Stimulated activated CD8-positive, alpha-beta memory T cell treated with anti-CD3 and anti-CD28 coated beads, Interleukin-12 subunit alpha, Interleukin-12 subunit beta, amount 100 ng/mL, for 1 hour (primary cell): ENCODE measurements around the gene C5AR1.
"Not testable (repeated sequence)": the region's sequence is repeated elsewhere in the genome, so short reads cannot be mapped to it uniquely, and the experiment has no call there.

Source experiments
- DNase-seq: peaks from one replicate; pipeline ENCODE4 v3.0.0-alpha.2; 2020; ENCODE audit warnings: low read depth

Gene C5AR1

GRCh38 chr19:47331931-47332547 is 22.4 kb downstream of the C5AR1 start, which contains the start of gene C5AR2:
TSS of gene C5AR2 (plus strand) at chr19:47332175. CDS start at chr19:47340800, 8,625 bp downstream.
- no peak for DNase-seq

- DNase-seq = not testable (repeated sequence)
These were observed 27.4 kb downstream of the C5AR1 start for GRCh38 chr19:47336765-47337718.

GRCh38 chr19:47339196-47339880 is 29.7 kb downstream of the C5AR1 start:
- no peak for DNase-seq

GRCh38 chr19:47340477-47341208 is 31.0 kb downstream of the C5AR1 start:
- no peak for DNase-seq

GRCh38 chr19:47341734-47342133 is 32.1 kb downstream of the C5AR1 start:
- DNase-seq = no peak

GRCh38 chr19:47343194-47343802 is 33.6 kb downstream of the C5AR1 start:
- no peak for DNase-seq

GRCh38 chr19:47344425-47344824 is 34.8 kb downstream of the C5AR1 start:
- DNase-seq = no peak

- DNase-seq = not testable (repeated sequence)
These were observed 36.4 kb downstream of the C5AR1 start for GRCh38 chr19:47346024-47346423.

GRCh38 chr19:47348819-47349795 is 39.4 kb downstream of the C5AR1 start, which contains the start of gene DHX34:
TSS of gene DHX34 (plus strand) at chr19:47349315. CDS start at chr19:47353031, 3,716 bp downstream.
- peak; percentile 99 for DNase-seq

- DNase-seq = no peak
These were observed 41.0 kb downstream of the C5AR1 start for GRCh38 chr19:47350630-47351029.

- no peak for DNase-seq
These were observed 41.9 kb downstream of the C5AR1 start for GRCh38 chr19:47351548-47351947.

GRCh38 chr19:47352095-47352494 is 42.4 kb downstream of the C5AR1 start:
- DNase-seq = no peak

- no peak for DNase-seq
These were observed 43.6 kb downstream of the C5AR1 start for GRCh38 chr19:47353307-47353712.

- no peak for DNase-seq
These were observed 47.2 kb downstream of the C5AR1 start for GRCh38 chr19:47356900-47357299.

- no peak for DNase-seq
These were observed 48.4 kb downstream of the C5AR1 start for GRCh38 chr19:47357788-47358680.

GRCh38 chr19:47358936-47359335 is 49.3 kb downstream of the C5AR1 start:
- no peak for DNase-seq

- DNase-seq = no peak
These were observed 52.7 kb downstream of the C5AR1 start for GRCh38 chr19:47362321-47362720.

- no peak for DNase-seq
These were observed 54.3 kb downstream of the C5AR1 start for GRCh38 chr19:47363758-47364531.
